Endothelial cell of hepatic sinusoid (primary cell): ENCODE measurements around the gene CACNA1S.

Experiments
- in situ Hi-C: cut with HindIII; loops from 2 replicates; pipeline ENCODE4 v1.10.0; 2017; ENCODE audit warnings: low sequenced_read_pairs

The CACNA1S gene

GRCh38 chr1:201068976-201069375, 43.2 kb downstream of the CACNA1S start:
- in situ Hi-C loops = no loop called here

DNA sequence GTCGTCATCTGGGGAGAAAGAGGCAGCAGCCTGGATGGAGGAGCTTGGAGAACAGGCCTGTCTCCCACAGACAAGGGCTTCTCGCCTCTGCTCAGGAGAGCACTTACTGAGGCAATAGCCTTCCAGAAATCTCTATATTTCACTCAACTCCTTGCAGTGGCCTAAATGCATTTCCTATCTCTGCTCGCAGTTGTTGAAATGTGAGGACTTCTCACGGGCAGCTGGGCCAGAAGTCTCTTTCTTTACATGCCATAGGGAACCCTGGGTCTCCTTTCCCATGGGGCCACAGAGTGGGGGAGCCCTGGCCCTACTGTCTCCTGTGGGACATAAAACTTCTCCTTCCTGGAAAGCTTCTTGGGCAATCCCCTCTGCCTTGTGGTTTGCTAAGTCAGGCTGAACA, 45.2 kb downstream of the CACNA1S start:
- in situ Hi-C loops = no loop called here

- in situ Hi-C loops = no loop called here
These were observed 46.5 kb downstream of the CACNA1S start for GRCh38 chr1:201065686-201066085.

GRCh38 chr1:201064806-201065205, 47.4 kb downstream of the CACNA1S start:
- in situ Hi-C loops = no loop called here

GRCh38 chr1:201063145-201063544, 49.1 kb downstream of the CACNA1S start:
- in situ Hi-C loops = no loop called here

DNA sequence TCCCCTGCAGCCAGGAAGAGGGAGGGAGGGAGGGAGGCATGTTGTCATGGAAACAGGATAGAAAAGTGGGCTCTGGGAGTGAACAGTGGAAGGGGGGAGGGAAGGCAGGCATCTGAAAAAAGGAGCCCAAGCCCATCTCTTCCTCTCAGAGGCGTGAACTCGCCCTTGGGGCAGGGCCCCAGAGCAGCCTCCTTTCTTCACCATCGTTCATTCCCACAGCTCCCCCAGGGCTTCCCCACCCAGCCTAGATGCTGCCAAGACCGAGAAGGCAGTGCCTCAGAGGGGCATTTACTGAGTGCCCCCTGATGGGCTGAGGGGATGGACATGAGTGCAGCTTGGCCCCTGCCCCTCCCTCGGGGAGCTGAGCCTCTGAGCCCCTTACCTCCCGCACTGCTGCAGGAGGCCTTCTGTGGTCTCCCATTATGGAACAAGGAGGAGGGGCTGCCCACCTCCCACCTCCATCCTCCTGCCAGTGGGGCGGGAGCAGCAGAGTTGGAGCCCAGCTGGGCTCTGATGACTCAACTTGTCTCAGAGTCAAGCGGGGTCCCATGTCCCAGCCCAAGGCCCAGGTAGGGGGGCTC, 49.6 kb downstream of the CACNA1S start:
- in situ Hi-C loops = no loop called here

GRCh38 chr1:201061886-201062285, 50.3 kb downstream of the CACNA1S start:
- in situ Hi-C loops = no loop called here

DNA sequence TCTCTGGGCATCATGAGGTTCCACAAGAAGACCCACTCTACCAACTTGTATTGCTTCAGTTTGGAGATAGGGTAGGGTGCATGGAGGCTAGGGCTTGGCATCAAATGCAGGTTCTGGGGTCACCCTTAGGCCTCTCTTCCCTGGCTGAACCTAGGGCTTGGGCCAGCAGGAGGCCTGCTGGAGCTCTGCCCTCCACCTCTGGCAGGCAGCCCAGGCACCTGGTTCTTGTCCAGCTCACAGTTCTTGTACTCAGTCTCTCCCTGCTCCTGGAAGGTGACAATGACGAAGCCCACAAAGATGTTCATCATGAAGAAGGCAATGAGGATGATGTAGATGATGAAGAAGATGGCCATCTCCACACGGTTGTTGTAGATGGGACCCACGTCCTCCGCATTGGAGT, 51.2 kb downstream of the CACNA1S start:
- in situ Hi-C loops = no loop called here

GRCh38 chr1:201060586-201060985, 51.6 kb downstream of the CACNA1S start:
- in situ Hi-C loops = no loop called here

DNA sequence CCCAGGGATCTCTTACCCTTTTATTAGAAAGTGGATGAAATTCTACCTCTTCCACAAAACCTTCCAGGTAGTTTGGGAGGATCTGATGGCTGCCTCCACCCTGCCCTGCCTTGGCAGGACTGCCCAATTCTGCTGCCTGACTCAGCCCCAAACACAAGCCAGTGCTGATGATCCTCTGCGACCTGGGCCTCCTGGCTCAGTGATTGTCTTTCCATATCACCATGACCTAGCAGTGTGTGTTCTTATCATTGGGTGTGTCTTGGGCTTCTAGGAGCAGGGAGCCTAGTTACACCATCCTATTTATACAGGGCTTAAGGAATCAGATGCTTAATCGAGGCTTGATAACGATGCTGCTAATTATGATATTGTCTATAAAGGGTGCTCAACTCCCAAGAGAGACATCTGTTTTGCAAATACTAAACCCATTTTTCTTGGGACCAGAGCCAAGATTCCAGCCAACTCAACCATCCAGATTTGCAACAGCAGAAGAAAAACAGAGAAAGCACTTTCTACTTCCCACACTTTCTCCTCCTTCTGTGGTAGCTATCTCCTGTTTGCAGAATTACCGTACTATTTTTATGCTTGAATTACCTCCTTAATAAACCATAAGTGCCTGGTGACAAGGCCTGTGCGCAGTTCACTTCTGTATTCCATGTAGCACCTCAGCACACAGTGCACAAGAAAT, 52.2 kb downstream of the CACNA1S start:
- in situ Hi-C loops = no loop called here

- in situ Hi-C loops = no loop called here
These were observed 52.8 kb downstream of the CACNA1S start for GRCh38 chr1:201059401-201059800.

- in situ Hi-C loops = no loop called here
These were observed 58.1 kb downstream of the CACNA1S start for GRCh38 chr1:201054091-201054543.

GRCh38 chr1:201053155-201053860, 58.9 kb downstream of the CACNA1S start:
- in situ Hi-C loops = no loop called here

DNA sequence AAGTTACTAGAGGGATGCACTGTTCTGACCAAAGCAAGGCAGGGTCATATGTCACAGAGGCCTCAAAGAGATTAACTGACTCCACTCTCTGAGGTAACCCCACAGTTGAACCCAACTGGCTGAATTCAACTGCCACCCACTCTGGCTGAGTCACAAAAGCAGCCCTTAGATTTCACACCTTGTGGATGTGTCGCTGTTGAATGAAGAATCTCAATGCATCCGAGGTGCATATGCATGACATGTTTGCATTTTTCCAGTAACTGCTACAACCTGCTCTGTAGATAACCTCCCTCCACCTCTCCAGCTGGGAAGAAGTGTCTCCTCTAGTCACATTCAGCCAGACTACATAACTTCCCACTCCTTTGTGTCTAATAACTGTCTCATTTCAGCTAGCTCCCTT, 60.8 kb downstream of the CACNA1S start:
- in situ Hi-C loops = no loop called here

GRCh38 chr1:201050515-201051277, 61.5 kb downstream of the CACNA1S start:
- in situ Hi-C loops = no loop called here

- in situ Hi-C loops = loop anchor here (10.0 kb wide), 1 partner anchor 85 kb away; no protein-coding TSS in a partner anchor
These were observed 62.9 kb downstream of the CACNA1S start for GRCh38 chr1:201049248-201049831.

GRCh38 chr1:201048521-201048920, 63.7 kb downstream of the CACNA1S start:
- in situ Hi-C loops = loop anchor here (10.0 kb wide), 1 partner anchor 84 kb away; no protein-coding TSS in a partner anchor

GRCh38 chr1:201044119-201044518, 68.1 kb downstream of the CACNA1S start:
- in situ Hi-C loops = loop anchor here (5.0 to 10.0 kb wide), 2 partner anchors 63 to 79 kb away; no protein-coding TSS in a partner anchor

DNA sequence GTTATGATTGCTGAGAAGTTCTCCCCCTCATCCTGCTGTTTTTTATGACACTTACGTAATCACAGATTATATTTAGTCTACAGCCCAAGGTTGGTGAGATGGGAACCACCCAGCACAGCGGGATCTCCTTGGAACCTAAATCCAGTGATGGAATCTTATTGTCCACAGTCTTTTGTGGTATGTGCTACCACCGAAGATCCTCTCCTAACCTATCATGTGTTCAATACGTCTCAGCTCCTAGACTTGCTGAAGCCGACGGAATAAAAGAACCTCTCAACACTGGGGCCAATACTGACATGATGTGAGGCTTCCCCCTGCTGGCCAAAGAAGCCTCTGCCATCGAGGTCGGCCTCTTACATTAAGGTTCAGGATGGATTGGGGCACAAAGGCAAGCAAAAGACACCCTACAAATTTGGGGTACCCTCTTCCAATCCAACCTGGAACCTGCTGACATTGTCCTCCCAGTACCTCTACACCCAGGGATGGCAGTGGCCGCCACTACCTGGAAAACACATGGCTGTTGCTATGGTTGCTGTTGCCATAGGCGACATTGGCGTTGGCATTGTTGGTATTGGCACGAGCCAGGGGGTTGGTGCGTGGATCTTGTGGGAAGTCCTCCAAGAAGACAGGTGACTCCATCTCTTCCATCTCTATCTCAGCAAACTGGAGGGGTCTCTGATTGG, 69.3 kb downstream of the CACNA1S start:
- in situ Hi-C loops = loop anchor here (5.0 to 10.0 kb wide), 2 partner anchors 64 to 78 kb away; no protein-coding TSS in a partner anchor

DNA sequence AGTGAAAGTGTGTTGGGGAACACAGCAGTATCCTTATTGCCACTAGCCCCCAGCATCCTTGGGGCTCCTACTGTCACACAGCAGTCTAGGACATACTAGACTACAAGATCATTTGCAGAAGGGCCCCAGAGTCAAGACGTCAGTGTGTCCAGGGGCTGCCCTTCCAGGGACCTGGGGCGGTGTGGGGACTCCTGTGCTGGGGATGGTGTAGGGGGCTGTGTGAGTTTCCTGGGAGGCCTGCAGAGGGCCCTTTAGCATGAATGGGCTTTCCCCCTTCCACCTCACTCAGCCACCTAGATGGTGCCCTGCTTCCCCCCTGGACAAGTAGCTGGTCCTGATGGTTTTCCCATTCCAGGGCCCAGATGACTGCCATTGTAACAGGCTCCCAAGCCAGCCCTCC, 71.2 kb downstream of the CACNA1S start:
- in situ Hi-C loops = loop anchor here (5.0 to 10.0 kb wide), 2 partner anchors 66 to 76 kb away; no protein-coding TSS in a partner anchor
